Measurements from ENCODE around the gene MYL11.

DNA sequence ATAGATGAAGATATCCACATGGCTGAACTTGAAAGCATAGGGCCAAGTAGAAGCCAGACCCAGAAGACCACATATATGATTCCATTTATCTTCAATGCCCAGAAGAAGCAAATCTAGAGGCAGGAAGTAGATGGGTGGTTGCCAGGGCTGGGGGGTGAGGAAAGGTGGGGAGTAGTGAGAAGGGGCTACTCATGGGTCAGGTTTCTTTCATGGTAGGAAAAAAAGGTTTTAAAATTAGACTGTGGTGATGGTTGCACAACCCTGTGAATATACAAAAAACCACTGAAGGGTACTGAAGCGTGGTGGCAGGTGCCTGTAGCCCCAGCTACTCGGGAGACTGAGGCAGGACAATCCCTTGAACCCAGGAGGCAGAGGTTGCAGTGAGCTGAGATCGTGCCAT lies 24.9 kb upstream of the MYL11 start:
- TF ChIP-seq, protein P1, sequence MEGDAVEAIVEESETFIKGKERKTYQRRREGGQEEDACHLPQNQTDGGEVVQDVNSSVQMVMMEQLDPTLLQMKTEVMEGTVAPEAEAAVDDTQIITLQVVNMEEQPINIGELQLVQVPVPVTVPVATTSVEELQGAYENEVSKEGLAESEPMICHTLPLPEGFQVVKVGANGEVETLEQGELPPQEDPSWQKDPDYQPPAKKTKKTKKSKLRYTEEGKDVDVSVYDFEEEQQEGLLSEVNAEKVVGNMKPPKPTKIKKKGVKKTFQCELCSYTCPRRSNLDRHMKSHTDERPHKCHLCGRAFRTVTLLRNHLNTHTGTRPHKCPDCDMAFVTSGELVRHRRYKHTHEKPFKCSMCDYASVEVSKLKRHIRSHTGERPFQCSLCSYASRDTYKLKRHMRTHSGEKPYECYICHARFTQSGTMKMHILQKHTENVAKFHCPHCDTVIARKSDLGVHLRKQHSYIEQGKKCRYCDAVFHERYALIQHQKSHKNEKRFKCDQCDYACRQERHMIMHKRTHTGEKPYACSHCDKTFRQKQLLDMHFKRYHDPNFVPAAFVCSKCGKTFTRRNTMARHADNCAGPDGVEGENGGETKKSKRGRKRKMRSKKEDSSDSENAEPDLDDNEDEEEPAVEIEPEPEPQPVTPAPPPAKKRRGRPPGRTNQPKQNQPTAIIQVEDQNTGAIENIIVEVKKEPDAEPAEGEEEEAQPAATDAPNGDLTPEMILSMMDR (conservative IDR thresholded peaks at IDR 0.05): no peak
- no peak for TF ChIP-seq EZH2 (IDR thresholded peaks at IDR 0.05; ENCODE audit: low read depth)
